ENCODE data around the gene FJX1.
"Not testable (repeated sequence)": the region's sequence is repeated elsewhere in the genome, so short reads cannot be mapped to it uniquely, and the experiment has no call there.

Gene FJX1

GRCh38 chr11:35633827-35634423 is 15.7 kb downstream of the FJX1 start:
- DNase-seq (ENCODE audit: low read depth) = no peak

GRCh38 chr11:35635933-35636332 is 17.7 kb downstream of the FJX1 start:
- DNase-seq (ENCODE audit: low read depth) = no peak

GRCh38 chr11:35639591-35640179 is 21.4 kb downstream of the FJX1 start:
- no peak for DNase-seq (ENCODE audit: low read depth)

- DNase-seq (ENCODE audit: low read depth) = no peak
Observed at GRCh38 chr11:35641171-35641897, 23.1 kb downstream of the FJX1 start.

GRCh38 chr11:35641964-35642363 is 23.7 kb downstream of the FJX1 start:
- DNase-seq (ENCODE audit: low read depth) = no peak

GRCh38 chr11:35647421-35648093 is 29.3 kb downstream of the FJX1 start:
- no peak for DNase-seq (ENCODE audit: low read depth)

- DNase-seq (ENCODE audit: low read depth) = no peak
Observed at GRCh38 chr11:35650006-35650405, 31.7 kb downstream of the FJX1 start.

GRCh38 chr11:35650467-35650866 is 32.2 kb downstream of the FJX1 start:
- no peak for DNase-seq (ENCODE audit: low read depth)

GRCh38 chr11:35651263-35651662 is 33.0 kb downstream of the FJX1 start:
- no peak for DNase-seq (ENCODE audit: low read depth)

- not testable (repeated sequence) for DNase-seq (ENCODE audit: low read depth)
Observed at GRCh38 chr11:35652786-35653185, 34.5 kb downstream of the FJX1 start.

GRCh38 chr11:35654711-35655110 is 36.5 kb downstream of the FJX1 start:
- no peak for DNase-seq (ENCODE audit: low read depth)

GRCh38 chr11:35655254-35655653 is 37.0 kb downstream of the FJX1 start:
- DNase-seq (ENCODE audit: low read depth) = no peak

GRCh38 chr11:35655856-35656255 is 37.6 kb downstream of the FJX1 start:
- no peak for DNase-seq (ENCODE audit: low read depth)

- no peak for DNase-seq (ENCODE audit: low read depth)
Observed at GRCh38 chr11:35658020-35658948, 40.0 kb downstream of the FJX1 start.

- DNase-seq (ENCODE audit: low read depth) = no peak
Observed at GRCh38 chr11:35661534-35661933, 43.3 kb downstream of the FJX1 start.

- peak; percentile 12 for DNase-seq (ENCODE audit: low read depth)
Observed at GRCh38 chr11:35662061-35662648, 43.9 kb downstream of the FJX1 start.

GRCh38 chr11:35662649-35663407 is 44.6 kb downstream of the FJX1 start, which contains the start of gene TRIM44:
TRIM44 (plus strand) TSS chr11:35662775; CDS start chr11:35663112, 337 bp downstream.
- DNase-seq (ENCODE audit: low read depth) = peak; percentile 58

GRCh38 chr11:35663408-35663702 is 45.1 kb downstream of the FJX1 start:
- DNase-seq (ENCODE audit: low read depth) = no peak

- DNase-seq (ENCODE audit: low read depth) = no peak
Observed at GRCh38 chr11:35664977-35665441, 46.7 kb downstream of the FJX1 start.

- no peak for DNase-seq (ENCODE audit: low read depth)
Observed at GRCh38 chr11:35667257-35667656, 49.0 kb downstream of the FJX1 start.
